ENCODE data around the gene NCK2.

GRCh38 chr2:105885456-105885855, 140.7 kb downstream of the NCK2 start:
- TF ChIP-seq FOXK2 (IDR thresholded peaks at IDR 0.05) (no peak), CTBP1 (IDR thresholded peaks at IDR 0.05; ENCODE audit: borderline replicate concordance) (no peak), NFRKB (IDR thresholded peaks at IDR 0.05) (no peak), HDGF (IDR thresholded peaks at IDR 0.05; ENCODE audit: borderline replicate concordance) (no peak), TARDBP (IDR thresholded peaks at IDR 0.05) (no peak), FOXM1 (IDR thresholded peaks at IDR 0.05; ENCODE audit: borderline replicate concordance) (no peak), LEF1 (IDR thresholded peaks at IDR 0.05; ENCODE audit: borderline replicate concordance) (no peak), SP1 (IDR thresholded peaks at IDR 0.05) (no peak)

Data from HEK293T (cell line).